OCI-LY7 (cell line): ENCODE measurements around the gene OPTC.

Experiments
- CTCF ChIP-seq: fragments of 200-600 bp; sonication (generic); conservative IDR thresholded peaks from 2 replicates; pipeline ENCODE4 v1.5.1; 2014; ENCODE audit warnings: mild to moderate bottlenecking, antibody characterized with exemption, low read length, moderate library complexity, mixed read lengths
- EZH2phosphoT487 ChIP-seq: fragments of 200-600 bp; sonication (generic); IDR thresholded peaks from 2 replicates; pipeline ENCODE4 v1.6.1; 2018; ENCODE audit warnings: low read depth, borderline replicate concordance, mild to moderate bottlenecking, mixed run types, antibody characterized with exemption, low read length, moderate library complexity, mixed read lengths

- TF ChIP-seq CTCF: no peak
- TF ChIP-seq EZH2phosphoT487: no peak
Measured at GRCh38 chr1:203547771-203548421, 53.9 kb downstream of the OPTC start.
